ENCODE measurements around the gene SPRY4. TPM values are rescaled to one million over a fixed set of nuclear protein-coding genes. Genes with fewer than 3 reads are reported as not detected.

SPRY4 gene
- total and polyA plus RNA-seq, 2 of the 13 experiments (the other 11 are each of a cell fraction or from before 2014, with no cell fraction given) = 8.9 to 17.8 TPM

DNA sequence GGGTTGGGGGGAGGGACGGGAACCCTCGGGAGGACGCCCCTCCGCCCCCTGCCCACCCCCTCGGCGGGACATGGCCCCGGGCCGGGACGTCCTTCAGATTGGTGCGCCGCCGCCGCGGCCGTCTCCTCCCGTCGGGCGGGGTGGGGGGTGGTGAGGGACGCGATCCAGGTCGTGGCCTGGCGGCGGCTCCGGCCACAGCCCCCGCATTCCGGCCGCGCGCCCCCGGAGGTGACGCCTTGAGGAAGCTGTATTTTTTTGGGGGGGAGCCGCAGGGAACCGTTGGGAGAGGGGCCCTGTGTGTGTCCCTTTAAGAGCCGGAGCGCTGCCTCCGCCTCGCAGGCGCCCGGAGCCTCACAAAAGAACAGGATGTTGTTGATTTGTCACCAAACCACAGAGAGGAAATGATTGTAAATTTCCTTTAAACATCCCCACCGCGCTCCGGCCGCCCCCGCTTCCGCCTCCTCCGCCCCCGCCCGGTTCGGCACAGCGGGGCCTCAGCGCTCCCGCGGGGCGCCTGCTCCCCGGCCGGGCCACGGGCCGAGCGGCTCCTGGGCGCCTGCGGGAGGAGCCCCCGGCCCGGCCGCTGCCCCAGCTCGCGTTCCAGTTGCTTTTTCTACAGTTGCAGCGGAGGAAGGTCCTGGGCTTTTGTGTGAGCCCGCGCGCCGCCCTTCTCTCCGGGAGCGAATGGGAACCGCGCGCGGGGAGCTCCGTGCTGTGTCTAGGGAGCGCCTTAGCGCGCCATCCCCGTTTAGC lies 32.1 kb upstream of the SPRY4 start (continued):
- TF ChIP-seq, protein P1, sequence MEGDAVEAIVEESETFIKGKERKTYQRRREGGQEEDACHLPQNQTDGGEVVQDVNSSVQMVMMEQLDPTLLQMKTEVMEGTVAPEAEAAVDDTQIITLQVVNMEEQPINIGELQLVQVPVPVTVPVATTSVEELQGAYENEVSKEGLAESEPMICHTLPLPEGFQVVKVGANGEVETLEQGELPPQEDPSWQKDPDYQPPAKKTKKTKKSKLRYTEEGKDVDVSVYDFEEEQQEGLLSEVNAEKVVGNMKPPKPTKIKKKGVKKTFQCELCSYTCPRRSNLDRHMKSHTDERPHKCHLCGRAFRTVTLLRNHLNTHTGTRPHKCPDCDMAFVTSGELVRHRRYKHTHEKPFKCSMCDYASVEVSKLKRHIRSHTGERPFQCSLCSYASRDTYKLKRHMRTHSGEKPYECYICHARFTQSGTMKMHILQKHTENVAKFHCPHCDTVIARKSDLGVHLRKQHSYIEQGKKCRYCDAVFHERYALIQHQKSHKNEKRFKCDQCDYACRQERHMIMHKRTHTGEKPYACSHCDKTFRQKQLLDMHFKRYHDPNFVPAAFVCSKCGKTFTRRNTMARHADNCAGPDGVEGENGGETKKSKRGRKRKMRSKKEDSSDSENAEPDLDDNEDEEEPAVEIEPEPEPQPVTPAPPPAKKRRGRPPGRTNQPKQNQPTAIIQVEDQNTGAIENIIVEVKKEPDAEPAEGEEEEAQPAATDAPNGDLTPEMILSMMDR (CRISPR knock-in tag; IDR thresholded peaks at IDR 0.05) = 0 out of 2 replicates have a peak, but pooled peaks have one; percentile 3
- TF ChIP-seq HOXA5 (CRISPR knock-in tag; IDR thresholded peaks at IDR 0.05) = peak; percentile 35; the same call in 1 of the 2 replicates
- peak; percentile 11; the same call in 1 of the 2 replicates for TF ChIP-seq KDM6A (CRISPR knock-in tag; IDR thresholded peaks at IDR 0.05; ENCODE audit: low read depth)
- no peak for TF ChIP-seq TCF7L2 (IDR thresholded peaks at IDR 0.05; ENCODE audit: low read depth, low read length)
- TF ChIP-seq, protein P2, sequence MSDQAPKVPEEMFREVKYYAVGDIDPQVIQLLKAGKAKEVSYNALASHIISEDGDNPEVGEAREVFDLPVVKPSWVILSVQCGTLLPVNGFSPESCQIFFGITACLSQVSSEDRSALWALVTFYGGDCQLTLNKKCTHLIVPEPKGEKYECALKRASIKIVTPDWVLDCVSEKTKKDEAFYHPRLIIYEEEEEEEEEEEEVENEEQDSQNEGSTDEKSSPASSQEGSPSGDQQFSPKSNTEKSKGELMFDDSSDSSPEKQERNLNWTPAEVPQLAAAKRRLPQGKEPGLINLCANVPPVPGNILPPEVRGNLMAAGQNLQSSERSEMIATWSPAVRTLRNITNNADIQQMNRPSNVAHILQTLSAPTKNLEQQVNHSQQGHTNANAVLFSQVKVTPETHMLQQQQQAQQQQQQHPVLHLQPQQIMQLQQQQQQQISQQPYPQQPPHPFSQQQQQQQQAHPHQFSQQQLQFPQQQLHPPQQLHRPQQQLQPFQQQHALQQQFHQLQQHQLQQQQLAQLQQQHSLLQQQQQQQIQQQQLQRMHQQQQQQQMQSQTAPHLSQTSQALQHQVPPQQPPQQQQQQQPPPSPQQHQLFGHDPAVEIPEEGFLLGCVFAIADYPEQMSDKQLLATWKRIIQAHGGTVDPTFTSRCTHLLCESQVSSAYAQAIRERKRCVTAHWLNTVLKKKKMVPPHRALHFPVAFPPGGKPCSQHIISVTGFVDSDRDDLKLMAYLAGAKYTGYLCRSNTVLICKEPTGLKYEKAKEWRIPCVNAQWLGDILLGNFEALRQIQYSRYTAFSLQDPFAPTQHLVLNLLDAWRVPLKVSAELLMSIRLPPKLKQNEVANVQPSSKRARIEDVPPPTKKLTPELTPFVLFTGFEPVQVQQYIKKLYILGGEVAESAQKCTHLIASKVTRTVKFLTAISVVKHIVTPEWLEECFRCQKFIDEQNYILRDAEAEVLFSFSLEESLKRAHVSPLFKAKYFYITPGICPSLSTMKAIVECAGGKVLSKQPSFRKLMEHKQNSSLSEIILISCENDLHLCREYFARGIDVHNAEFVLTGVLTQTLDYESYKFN (CRISPR knock-in tag; conservative IDR thresholded peaks at IDR 0.05) = peak; percentile 73
- TF ChIP-seq, protein P3, sequence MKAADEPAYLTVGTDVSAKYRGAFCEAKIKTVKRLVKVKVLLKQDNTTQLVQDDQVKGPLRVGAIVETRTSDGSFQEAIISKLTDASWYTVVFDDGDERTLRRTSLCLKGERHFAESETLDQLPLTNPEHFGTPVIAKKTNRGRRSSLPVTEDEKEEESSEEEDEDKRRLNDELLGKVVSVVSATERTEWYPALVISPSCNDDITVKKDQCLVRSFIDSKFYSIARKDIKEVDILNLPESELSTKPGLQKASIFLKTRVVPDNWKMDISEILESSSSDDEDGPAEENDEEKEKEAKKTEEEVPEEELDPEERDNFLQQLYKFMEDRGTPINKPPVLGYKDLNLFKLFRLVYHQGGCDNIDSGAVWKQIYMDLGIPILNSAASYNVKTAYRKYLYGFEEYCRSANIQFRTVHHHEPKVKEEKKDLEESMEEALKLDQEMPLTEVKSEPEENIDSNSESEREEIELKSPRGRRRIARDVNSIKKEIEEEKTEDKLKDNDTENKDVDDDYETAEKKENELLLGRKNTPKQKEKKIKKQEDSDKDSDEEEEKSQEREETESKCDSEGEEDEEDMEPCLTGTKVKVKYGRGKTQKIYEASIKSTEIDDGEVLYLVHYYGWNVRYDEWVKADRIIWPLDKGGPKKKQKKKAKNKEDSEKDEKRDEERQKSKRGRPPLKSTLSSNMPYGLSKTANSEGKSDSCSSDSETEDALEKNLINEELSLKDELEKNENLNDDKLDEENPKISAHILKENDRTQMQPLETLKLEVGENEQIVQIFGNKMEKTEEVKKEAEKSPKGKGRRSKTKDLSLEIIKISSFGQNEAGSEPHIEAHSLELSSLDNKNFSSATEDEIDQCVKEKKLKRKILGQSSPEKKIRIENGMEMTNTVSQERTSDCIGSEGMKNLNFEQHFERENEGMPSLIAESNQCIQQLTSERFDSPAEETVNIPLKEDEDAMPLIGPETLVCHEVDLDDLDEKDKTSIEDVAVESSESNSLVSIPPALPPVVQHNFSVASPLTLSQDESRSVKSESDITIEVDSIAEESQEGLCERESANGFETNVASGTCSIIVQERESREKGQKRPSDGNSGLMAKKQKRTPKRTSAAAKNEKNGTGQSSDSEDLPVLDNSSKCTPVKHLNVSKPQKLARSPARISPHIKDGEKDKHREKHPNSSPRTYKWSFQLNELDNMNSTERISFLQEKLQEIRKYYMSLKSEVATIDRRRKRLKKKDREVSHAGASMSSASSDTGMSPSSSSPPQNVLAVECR (CRISPR knock-in tag; IDR thresholded peaks at IDR 0.05; ENCODE audit: borderline replicate concordance) = peak; percentile 55; the same call in 1 of the 2 replicates
- peak; percentile 81; the same call in 1 of the 2 replicates for TF ChIP-seq RARA (CRISPR knock-in tag; IDR thresholded peaks at IDR 0.05)
- TF ChIP-seq GATA4 (IDR thresholded peaks at IDR 0.05; ENCODE audit: borderline replicate concordance, low read depth) = peak; percentile 52; the same call in 1 of the 2 replicates
- no peak for TF ChIP-seq HOXA7 (CRISPR knock-in tag; IDR thresholded peaks at IDR 0.05)
- TF ChIP-seq, protein P4, sequence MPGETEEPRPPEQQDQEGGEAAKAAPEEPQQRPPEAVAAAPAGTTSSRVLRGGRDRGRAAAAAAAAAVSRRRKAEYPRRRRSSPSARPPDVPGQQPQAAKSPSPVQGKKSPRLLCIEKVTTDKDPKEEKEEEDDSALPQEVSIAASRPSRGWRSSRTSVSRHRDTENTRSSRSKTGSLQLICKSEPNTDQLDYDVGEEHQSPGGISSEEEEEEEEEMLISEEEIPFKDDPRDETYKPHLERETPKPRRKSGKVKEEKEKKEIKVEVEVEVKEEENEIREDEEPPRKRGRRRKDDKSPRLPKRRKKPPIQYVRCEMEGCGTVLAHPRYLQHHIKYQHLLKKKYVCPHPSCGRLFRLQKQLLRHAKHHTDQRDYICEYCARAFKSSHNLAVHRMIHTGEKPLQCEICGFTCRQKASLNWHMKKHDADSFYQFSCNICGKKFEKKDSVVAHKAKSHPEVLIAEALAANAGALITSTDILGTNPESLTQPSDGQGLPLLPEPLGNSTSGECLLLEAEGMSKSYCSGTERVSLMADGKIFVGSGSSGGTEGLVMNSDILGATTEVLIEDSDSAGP (CRISPR knock-in tag; IDR thresholded peaks at IDR 0.05; ENCODE audit: borderline replicate concordance) = peak; percentile 100
- no peak for TF ChIP-seq SOX6 (IDR thresholded peaks at IDR 0.05)
- TF ChIP-seq SOX6 (CRISPR knock-in tag; IDR thresholded peaks at IDR 0.05) = peak; percentile 72
- no peak for TF ChIP-seq ATF7 (IDR thresholded peaks at IDR 0.05)
- TF ChIP-seq ATF7 (CRISPR knock-in tag; IDR thresholded peaks at IDR 0.05) = 0 out of 2 replicates have a peak, but pooled peaks have one; percentile 14

All from HepG2 (cell line).